Ishikawa (cell line): Measurements from ENCODE around the gene SCN4B.

Source experiments
- CREB1 ChIP-seq: IDR thresholded peaks from 2 replicates; pipeline ENCODE4 v1.6.1; 2012; ENCODE audit warnings: low read depth
- EP300 ChIP-seq: IDR thresholded peaks from 2 replicates; pipeline ENCODE4 v1.6.1; 2012; ENCODE audit warnings: borderline replicate concordance
- FOXM1 ChIP-seq: IDR thresholded peaks from 2 replicates; pipeline ENCODE4 v1.6.1; 2012; ENCODE audit warnings: low read depth, borderline replicate concordance
- NFIC ChIP-seq: IDR thresholded peaks from 2 replicates; pipeline ENCODE4 v1.6.1; 2012
- RAD21 ChIP-seq: IDR thresholded peaks from 2 replicates; pipeline ENCODE4 v1.6.1; 2012; ENCODE audit warnings: low read depth
- TAF1 ChIP-seq: IDR thresholded peaks from 2 replicates; pipeline ENCODE4 v1.6.1; 2012; ENCODE audit warnings: low read depth, mild to moderate bottlenecking
- TCF12 ChIP-seq: IDR thresholded peaks from 2 replicates; pipeline ENCODE4 v1.6.1; 2012; ENCODE audit warnings: low read depth
- TF ChIP-seq, protein P1 (sequence below): IDR thresholded peaks from 2 replicates; pipeline ENCODE4 v1.6.1; 2012
- TF ChIP-seq, protein P2 (sequence below): IDR thresholded peaks from 2 replicates; pipeline ENCODE4 v1.6.1; 2012; ENCODE audit warnings: low read depth, mild to moderate bottlenecking
- TF ChIP-seq, protein P3 (sequence below): IDR thresholded peaks from 2 replicates; pipeline ENCODE4 v1.6.1; 2012

DNA sequence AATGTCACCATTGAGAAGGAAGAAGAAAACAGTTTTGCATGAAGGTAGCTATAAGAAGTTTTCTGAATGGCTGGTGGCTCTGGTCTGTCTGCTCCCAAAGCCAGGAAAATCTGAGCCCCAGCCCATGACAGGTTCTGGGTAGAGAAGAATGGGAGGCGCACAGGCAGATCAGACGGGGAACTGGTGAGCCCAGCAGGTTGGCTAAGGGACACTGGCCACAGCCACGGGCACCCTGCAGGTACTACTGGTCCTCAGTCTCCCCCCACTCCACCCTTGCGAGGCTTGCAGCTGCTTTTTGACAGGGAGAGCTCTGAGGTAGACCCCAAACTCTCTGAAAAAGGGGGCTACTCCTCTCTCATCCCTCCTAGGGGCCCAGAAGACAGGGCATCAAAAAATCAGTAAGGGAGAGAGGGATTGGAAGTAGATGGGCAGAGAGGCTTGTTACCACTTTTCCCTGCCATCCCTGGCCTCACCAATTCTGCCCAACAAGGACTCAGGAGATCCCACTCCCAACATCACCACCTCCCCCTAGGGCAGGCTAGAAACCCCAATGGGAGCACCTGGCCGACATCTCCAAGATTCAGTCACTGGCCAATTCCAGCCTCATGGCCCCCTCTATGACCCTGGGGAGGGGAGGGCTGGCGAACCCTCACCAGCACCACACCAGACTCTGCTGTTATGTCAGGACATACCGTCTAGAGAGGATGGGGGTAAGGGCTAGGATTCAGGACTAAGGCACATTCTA lies 17.4 kb downstream of the SCN4B start:
- TF ChIP-seq FOXM1: no peak
- no peak for TF ChIP-seq TAF1
- TF ChIP-seq, protein P1, sequence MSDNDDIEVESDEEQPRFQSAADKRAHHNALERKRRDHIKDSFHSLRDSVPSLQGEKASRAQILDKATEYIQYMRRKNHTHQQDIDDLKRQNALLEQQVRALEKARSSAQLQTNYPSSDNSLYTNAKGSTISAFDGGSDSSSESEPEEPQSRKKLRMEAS: no peak
- TF ChIP-seq, protein P2, sequence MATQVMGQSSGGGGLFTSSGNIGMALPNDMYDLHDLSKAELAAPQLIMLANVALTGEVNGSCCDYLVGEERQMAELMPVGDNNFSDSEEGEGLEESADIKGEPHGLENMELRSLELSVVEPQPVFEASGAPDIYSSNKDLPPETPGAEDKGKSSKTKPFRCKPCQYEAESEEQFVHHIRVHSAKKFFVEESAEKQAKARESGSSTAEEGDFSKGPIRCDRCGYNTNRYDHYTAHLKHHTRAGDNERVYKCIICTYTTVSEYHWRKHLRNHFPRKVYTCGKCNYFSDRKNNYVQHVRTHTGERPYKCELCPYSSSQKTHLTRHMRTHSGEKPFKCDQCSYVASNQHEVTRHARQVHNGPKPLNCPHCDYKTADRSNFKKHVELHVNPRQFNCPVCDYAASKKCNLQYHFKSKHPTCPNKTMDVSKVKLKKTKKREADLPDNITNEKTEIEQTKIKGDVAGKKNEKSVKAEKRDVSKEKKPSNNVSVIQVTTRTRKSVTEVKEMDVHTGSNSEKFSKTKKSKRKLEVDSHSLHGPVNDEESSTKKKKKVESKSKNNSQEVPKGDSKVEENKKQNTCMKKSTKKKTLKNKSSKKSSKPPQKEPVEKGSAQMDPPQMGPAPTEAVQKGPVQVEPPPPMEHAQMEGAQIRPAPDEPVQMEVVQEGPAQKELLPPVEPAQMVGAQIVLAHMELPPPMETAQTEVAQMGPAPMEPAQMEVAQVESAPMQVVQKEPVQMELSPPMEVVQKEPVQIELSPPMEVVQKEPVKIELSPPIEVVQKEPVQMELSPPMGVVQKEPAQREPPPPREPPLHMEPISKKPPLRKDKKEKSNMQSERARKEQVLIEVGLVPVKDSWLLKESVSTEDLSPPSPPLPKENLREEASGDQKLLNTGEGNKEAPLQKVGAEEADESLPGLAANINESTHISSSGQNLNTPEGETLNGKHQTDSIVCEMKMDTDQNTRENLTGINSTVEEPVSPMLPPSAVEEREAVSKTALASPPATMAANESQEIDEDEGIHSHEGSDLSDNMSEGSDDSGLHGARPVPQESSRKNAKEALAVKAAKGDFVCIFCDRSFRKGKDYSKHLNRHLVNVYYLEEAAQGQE: no peak
- no peak for TF ChIP-seq NFIC
- TF ChIP-seq CREB1: no peak
- TF ChIP-seq EP300: no peak
- no peak for TF ChIP-seq TCF12
- no peak for TF ChIP-seq RAD21
- TF ChIP-seq, protein P3, sequence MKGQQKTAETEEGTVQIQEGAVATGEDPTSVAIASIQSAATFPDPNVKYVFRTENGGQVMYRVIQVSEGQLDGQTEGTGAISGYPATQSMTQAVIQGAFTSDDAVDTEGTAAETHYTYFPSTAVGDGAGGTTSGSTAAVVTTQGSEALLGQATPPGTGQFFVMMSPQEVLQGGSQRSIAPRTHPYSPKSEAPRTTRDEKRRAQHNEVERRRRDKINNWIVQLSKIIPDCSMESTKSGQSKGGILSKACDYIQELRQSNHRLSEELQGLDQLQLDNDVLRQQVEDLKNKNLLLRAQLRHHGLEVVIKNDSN: no peak
